ENCODE results near the gene RPL10. TPM values are rescaled to one million over a fixed set of nuclear protein-coding genes. Genes with fewer than 3 reads are reported as not detected.

Gene RPL10
- total RNA-seq, 1 donor from 2014 or later = 1,850 TPM

GRCh38 chrX:154363706-154364439 lies 34.3 kb upstream of the RPL10 start:
- H3K36me3 ChIP-seq = peaks cover 86% of the 10 kb centered on the region
- no peak for DNase-seq
- H3K4me3 ChIP-seq = no peak overlapping the region
- H3K27ac ChIP-seq (replicated peaks) = no peak overlapping the region
- peaks cover 55% of the 10 kb centered on the region for H3K4me1 ChIP-seq
- H3K27me3 ChIP-seq (ENCODE audit: low read depth) = no peaks in the 10 kb centered on the region
- no peaks in the 10 kb centered on the region for H3K9me3 ChIP-seq (replicated peaks)
- intact Hi-C loops (cut with micrococcal nuclease) = no loop called here
- TF ChIP-seq CTCF (IDR thresholded peaks at IDR 0.05; ENCODE audit: borderline replicate concordance) = no peak

GRCh38 chrX:154365052-154365600 lies 33.1 kb upstream of the RPL10 start:
- no peaks in the 10 kb centered on the region for H3K27me3 ChIP-seq (ENCODE audit: low read depth)
- intact Hi-C loops (cut with micrococcal nuclease) = no loop called here
- no peaks in the 10 kb centered on the region for H3K9me3 ChIP-seq (replicated peaks)
- DNase-seq = no peak
- peaks cover 46% of the 10 kb centered on the region for H3K4me1 ChIP-seq
- no peak for TF ChIP-seq CTCF (IDR thresholded peaks at IDR 0.05; ENCODE audit: borderline replicate concordance)
- H3K36me3 ChIP-seq = peaks cover 74% of the 10 kb centered on the region
- peak overlapping the region; percentile 95 for H3K27ac ChIP-seq (replicated peaks)
- no peak overlapping the region for H3K4me3 ChIP-seq

- no peak for TF ChIP-seq CTCF (IDR thresholded peaks at IDR 0.05; ENCODE audit: borderline replicate concordance)
- Histone ChIP-seq H3K4me1 (peaks cover 51% of the 10 kb centered on the region), H3K36me3 (peaks cover 67% of the 10 kb centered on the region), H3K4me3 (peak overlapping the region; percentile 87), H3K27ac (replicated peaks) (peak overlapping the region; percentile 95), H3K27me3 (ENCODE audit: low read depth) (no peaks in the 10 kb centered on the region), H3K9me3 (replicated peaks) (no peaks in the 10 kb centered on the region)
- intact Hi-C loops (cut with micrococcal nuclease) = no loop called here
- no peak for DNase-seq
These were observed 32.0 kb upstream of the RPL10 start for GRCh38 chrX:154365997-154366665.

- Histone ChIP-seq H3K9me3 (replicated peaks) (no peaks in the 10 kb centered on the region), H3K4me3 (peak overlapping the region; percentile 87), H3K4me1 (peaks cover 54% of the 10 kb centered on the region), H3K36me3 (peaks cover 62% of the 10 kb centered on the region), H3K27me3 (ENCODE audit: low read depth) (no peaks in the 10 kb centered on the region), H3K27ac (replicated peaks) (peak overlapping the region; percentile 95)
- no peak for TF ChIP-seq CTCF (IDR thresholded peaks at IDR 0.05; ENCODE audit: borderline replicate concordance)
- intact Hi-C loops (cut with micrococcal nuclease) = no loop called here
- peak; percentile 56 for DNase-seq
These were observed 31.5 kb upstream of the RPL10 start for GRCh38 chrX:154366666-154367055.

- Histone ChIP-seq H3K4me1 (peaks cover 64% of the 10 kb centered on the region), H3K36me3 (peaks cover 52% of the 10 kb centered on the region), H3K27ac (replicated peaks) (peak overlapping the region; percentile 95), H3K4me3 (peak overlapping the region; percentile 87), H3K27me3 (ENCODE audit: low read depth) (no peaks in the 10 kb centered on the region), H3K9me3 (replicated peaks) (no peaks in the 10 kb centered on the region)
- intact Hi-C loops (cut with micrococcal nuclease) = no loop called here
- TF ChIP-seq CTCF (IDR thresholded peaks at IDR 0.05; ENCODE audit: borderline replicate concordance) = no peak
- DNase-seq = no peak
These were observed 30.5 kb upstream of the RPL10 start for GRCh38 chrX:154367474-154368308.
